GM04504 (cell line): Measurements from ENCODE around the gene ADIPOR1.
A peak's percentile ranks its signal among the peaks of the same experiment; 100 is the strongest.

ENCODE experiments used
- DNase-seq: peaks from one replicate; pipeline ENCODE4 v3.0.0-alpha.2; 2012; ENCODE audit warnings: low read depth

Gene ADIPOR1

GRCh38 chr1:202968895-202969295 lies 10.8 kb upstream of the ADIPOR1 start:
- DNase-seq, result peak; percentile 42

GRCh38 chr1:202968351-202968750 lies 10.2 kb upstream of the ADIPOR1 start:
- no peak for DNase-seq

GRCh38 chr1:202967684-202968281 lies 9.7 kb upstream of the ADIPOR1 start:
- no peak for DNase-seq

- DNase-seq, result no peak
These were observed 8.1 kb upstream of the ADIPOR1 start for GRCh38 chr1:202966006-202966898.

- DNase-seq, result no peak
These were observed 7.3 kb upstream of the ADIPOR1 start for GRCh38 chr1:202965422-202965821.

- DNase-seq, result no peak
These were observed 6.8 kb upstream of the ADIPOR1 start for GRCh38 chr1:202964791-202965410.

GRCh38 chr1:202961220-202961880 lies 3.2 kb upstream of the ADIPOR1 start:
- no peak for DNase-seq

- DNase-seq, result no peak
These were observed 1.1 kb upstream of the ADIPOR1 start for GRCh38 chr1:202959276-202959620.

- no peak for DNase-seq
These were observed 598 bp upstream of the ADIPOR1 start for GRCh38 chr1:202958544-202959275.

- no peak for DNase-seq
These were observed 1.1 kb downstream of the ADIPOR1 start for GRCh38 chr1:202956969-202957368.

GRCh38 chr1:202954057-202954745 lies 3.9 kb downstream of the ADIPOR1 start:
- no peak for DNase-seq

- no peak for DNase-seq
These were observed 4.7 kb downstream of the ADIPOR1 start for GRCh38 chr1:202953392-202953791.

GRCh38 chr1:202952818-202953217 lies 5.3 kb downstream of the ADIPOR1 start:
- DNase-seq, result no peak

GRCh38 chr1:202952099-202952498 lies 6.0 kb downstream of the ADIPOR1 start:
- DNase-seq, result no peak

GRCh38 chr1:202951437-202951836 lies 6.7 kb downstream of the ADIPOR1 start:
- DNase-seq, result no peak

- DNase-seq, result no peak
These were observed 12.6 kb downstream of the ADIPOR1 start for GRCh38 chr1:202945483-202945882.

GRCh38 chr1:202944438-202944921 lies 13.6 kb downstream of the ADIPOR1 start:
- no peak for DNase-seq

- no peak for DNase-seq
These were observed 15.7 kb downstream of the ADIPOR1 start for GRCh38 chr1:202942426-202942825.

- no peak for DNase-seq
These were observed 16.7 kb downstream of the ADIPOR1 start for GRCh38 chr1:202941372-202941771.

- DNase-seq, result no peak
These were observed 17.6 kb downstream of the ADIPOR1 start for GRCh38 chr1:202940561-202940960.

- DNase-seq, result no peak
These were observed 19.7 kb downstream of the ADIPOR1 start for GRCh38 chr1:202938287-202938925.
